ENCODE measurements around the gene SLC36A3.

DNA sequence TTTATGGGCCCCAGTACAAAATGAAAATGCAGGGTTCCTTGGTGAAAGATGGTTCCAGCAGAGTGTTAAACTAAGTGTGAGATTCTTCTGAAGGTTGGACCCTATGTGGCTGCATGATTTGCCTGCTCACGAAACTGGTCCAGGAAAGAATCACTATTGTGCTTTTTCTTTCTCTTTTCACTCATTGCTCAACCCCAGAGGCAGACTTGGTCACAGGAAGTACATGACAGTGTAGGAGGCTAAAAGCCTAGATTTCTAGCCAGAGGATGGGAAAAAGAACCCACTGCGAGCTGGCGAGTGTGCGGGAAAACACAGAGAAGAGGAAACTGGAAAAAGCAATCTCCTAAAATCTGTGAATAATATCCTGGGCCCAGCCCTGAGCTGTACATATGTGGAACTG is 25.2 kb upstream of the SLC36A3 start:
- no peak for TF ChIP-seq POLR2A (IDR thresholded peaks at IDR 0.05)
- TF ChIP-seq CTCF (IDR thresholded peaks at IDR 0.05): no peak
